Panc1 (cell line): ENCODE data around the gene CIB1.

ENCODE experiments used
- CTCF ChIP-seq: fragments of 450-650 bp; IDR thresholded peaks from 2 replicates; pipeline ENCODE4 v1.5.1; 2017; ENCODE audit warnings: mild to moderate bottlenecking
- POLR2AphosphoS5 ChIP-seq: IDR thresholded peaks from 2 replicates; pipeline ENCODE4 v1.6.1; 2012; ENCODE audit warnings: mild to moderate bottlenecking, low read depth, low read length, moderate library complexity

GRCh38 chr15:90261811-90262210 lies 28.1 kb upstream of the CIB1 start:
- TF ChIP-seq CTCF (no peak), POLR2AphosphoS5 (no peak)
